HUDEP-2 (cell line): Measurements from ENCODE around the gene SCYGR1.
"Not testable (repeated sequence)": the region's sequence is repeated elsewhere in the genome, so short reads cannot be mapped to it uniquely, and the experiment has no call there.

Experiments used
- DNase-seq, 76 experiments: peaks; one replicate each; lab custom pipeline; 2025; ENCODE audit not compliant: unreplicated experiment in 76 of 76; lab: John Stamatoyannopoulos, UW

The SCYGR1 gene

GRCh38 chr2:227387583-227387982 lies at the start of gene SCYGR1:
Gene SCYGR1, minus strand, starts transcription at chr2:227387949. Its CDS starts 0 bp downstream, at chr2:227387949.
- not testable (repeated sequence) for DNase-seq

- DNase-seq, result no peak
These were observed 48.9 kb upstream of the SCYGR1 start for GRCh38 chr2:227436436-227437174.

- no peak for DNase-seq
These were observed 45.4 kb upstream of the SCYGR1 start for GRCh38 chr2:227433171-227433570.

GRCh38 chr2:227430639-227431038 lies 42.9 kb upstream of the SCYGR1 start:
- no peak for DNase-seq

GRCh38 chr2:227428731-227429285 lies 41.1 kb upstream of the SCYGR1 start:
- no peak for DNase-seq

- DNase-seq, result no peak
These were observed 36.1 kb upstream of the SCYGR1 start for GRCh38 chr2:227423656-227424499.

GRCh38 chr2:227420087-227421052 lies 32.6 kb upstream of the SCYGR1 start:
- DNase-seq, result no peak

GRCh38 chr2:227416701-227417100 lies 29.0 kb upstream of the SCYGR1 start:
- DNase-seq, result no peak

- peak in 11 of 76 experiments; percentile 1 to 34 (median 12) for DNase-seq
These were observed 28.0 kb upstream of the SCYGR1 start for GRCh38 chr2:227415538-227416424.

- no peak for DNase-seq
These were observed 27.1 kb upstream of the SCYGR1 start for GRCh38 chr2:227414846-227415245.

GRCh38 chr2:227413371-227413770 lies 25.6 kb upstream of the SCYGR1 start:
- DNase-seq, result no peak

GRCh38 chr2:227412877-227413276 lies 25.1 kb upstream of the SCYGR1 start:
- DNase-seq, result no peak

GRCh38 chr2:227411990-227412350 lies 24.2 kb upstream of the SCYGR1 start:
- no peak for DNase-seq

- no peak for DNase-seq
These were observed 23.7 kb upstream of the SCYGR1 start for GRCh38 chr2:227411320-227411989.

- no peak for DNase-seq
These were observed 22.4 kb upstream of the SCYGR1 start for GRCh38 chr2:227410191-227410590.

- no peak for DNase-seq
These were observed 19.9 kb upstream of the SCYGR1 start for GRCh38 chr2:227407591-227408151.

- peak in 65 of 76 experiments; percentile 5 to 85 (median 45) for DNase-seq
These were observed 18.7 kb upstream of the SCYGR1 start for GRCh38 chr2:227406177-227407031.
